NCI-H2171 (cell line): ENCODE measurements around the gene HGFAC.

Experiments
- DNase-seq: peaks from one replicate; lab custom pipeline; 2025; lab: John Stamatoyannopoulos, UW

The HGFAC gene

GRCh38 chr4:3462790-3463415 is 21.1 kb downstream of the HGFAC start, which contains the start of gene DOK7:
DOK7 (plus strand) TSS chr4:3463306; CDS start chr4:3463376, 70 bp downstream.
- DNase-seq = no peak

GRCh38 chr4:3463556-3464348 is 22.0 kb downstream of the HGFAC start:
- no peak for DNase-seq

- no peak for DNase-seq
These were observed 22.7 kb downstream of the HGFAC start for GRCh38 chr4:3464349-3464905.

GRCh38 chr4:3464911-3465697 is 23.3 kb downstream of the HGFAC start:
- no peak for DNase-seq

- no peak for DNase-seq
These were observed 24.2 kb downstream of the HGFAC start for GRCh38 chr4:3465698-3466671.

GRCh38 chr4:3466691-3467600 is 25.2 kb downstream of the HGFAC start:
- no peak for DNase-seq

- DNase-seq = no peak
These were observed 25.8 kb downstream of the HGFAC start for GRCh38 chr4:3467601-3468031.

- no peak for DNase-seq
These were observed 26.4 kb downstream of the HGFAC start for GRCh38 chr4:3468154-3468553.

GRCh38 chr4:3468804-3469203 is 27.0 kb downstream of the HGFAC start:
- no peak for DNase-seq

- DNase-seq = no peak
These were observed 27.8 kb downstream of the HGFAC start for GRCh38 chr4:3469386-3470243.

GRCh38 chr4:3470244-3471097 is 28.7 kb downstream of the HGFAC start:
- no peak for DNase-seq

- DNase-seq = no peak
These were observed 29.5 kb downstream of the HGFAC start for GRCh38 chr4:3471098-3471760.

- DNase-seq = no peak
These were observed 30.1 kb downstream of the HGFAC start for GRCh38 chr4:3471886-3472285.

GRCh38 chr4:3472411-3473141 is 30.8 kb downstream of the HGFAC start:
- no peak for DNase-seq

- DNase-seq = no peak
These were observed 31.6 kb downstream of the HGFAC start for GRCh38 chr4:3473181-3473950.
